HG03520 (cell line): ENCODE measurements around the gene DST.

Source experiments
- ATAC-seq: cut with Tn5 transposase; IDR thresholded peaks from one replicate; pipeline ENCODE4 v1.9.1; 2021; ENCODE audit warnings: mild to moderate bottlenecking, moderate library complexity; ENCODE audit not compliant: unreplicated experiment

The DST gene

GRCh38 chr6:56444855-56445254 lies 197.8 kb downstream of the DST start:
- no peak for ATAC-seq

DNA sequence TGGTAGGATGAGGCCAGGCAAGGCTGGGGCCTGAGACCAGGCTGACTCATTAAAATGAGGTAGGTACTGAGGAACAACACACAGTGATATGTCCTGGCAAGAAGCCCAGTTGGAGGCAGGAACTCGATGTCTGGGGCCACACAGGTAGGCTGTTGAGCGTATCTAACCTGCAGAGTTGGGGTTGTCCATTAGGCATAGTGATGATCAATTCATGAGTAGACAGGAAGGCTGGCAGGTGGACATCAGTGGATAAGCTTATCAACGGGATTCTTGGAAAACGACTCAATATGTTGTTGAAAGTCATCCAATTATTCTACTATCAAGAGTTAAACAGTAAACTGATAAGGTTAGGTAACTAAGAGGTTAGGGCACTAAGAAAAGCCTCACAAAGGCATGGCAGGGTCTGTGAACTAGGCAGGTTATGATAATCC lies 202.1 kb downstream of the DST start:
- no peak for ATAC-seq

DNA sequence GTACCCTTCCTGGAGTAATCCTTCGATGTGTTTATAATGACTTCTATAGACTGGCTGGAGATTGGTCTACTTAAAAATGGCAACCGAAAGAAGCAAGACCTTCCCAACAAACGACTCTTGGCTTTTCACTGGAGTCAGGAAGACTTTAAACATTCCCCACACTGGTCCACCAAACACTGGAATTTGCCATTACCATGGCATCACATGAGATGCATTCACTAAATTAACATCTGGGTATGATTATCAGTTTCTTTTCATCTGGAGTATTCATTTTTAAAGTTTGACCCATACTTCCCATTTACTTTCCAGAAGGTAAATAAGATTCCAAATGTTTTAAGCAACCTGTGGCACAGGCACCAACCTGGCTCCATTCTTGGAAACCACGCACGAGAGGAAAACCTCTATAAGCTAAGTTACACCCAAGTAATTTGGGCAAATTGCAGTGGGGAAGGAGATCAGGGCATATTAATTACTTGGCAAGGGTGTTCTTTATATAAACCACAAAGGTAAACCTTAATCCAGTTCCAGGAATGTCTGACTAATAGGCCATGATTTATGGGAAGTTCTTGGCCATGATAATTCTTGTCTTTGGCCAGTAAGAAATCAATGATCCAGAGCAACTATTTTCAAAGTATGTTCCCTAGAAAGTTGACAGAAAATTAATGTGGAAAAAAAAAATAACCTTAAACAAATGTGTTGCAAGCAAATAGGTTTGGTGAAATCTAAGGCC lies 205.4 kb downstream of the DST start:
- ATAC-seq = no peak

DNA sequence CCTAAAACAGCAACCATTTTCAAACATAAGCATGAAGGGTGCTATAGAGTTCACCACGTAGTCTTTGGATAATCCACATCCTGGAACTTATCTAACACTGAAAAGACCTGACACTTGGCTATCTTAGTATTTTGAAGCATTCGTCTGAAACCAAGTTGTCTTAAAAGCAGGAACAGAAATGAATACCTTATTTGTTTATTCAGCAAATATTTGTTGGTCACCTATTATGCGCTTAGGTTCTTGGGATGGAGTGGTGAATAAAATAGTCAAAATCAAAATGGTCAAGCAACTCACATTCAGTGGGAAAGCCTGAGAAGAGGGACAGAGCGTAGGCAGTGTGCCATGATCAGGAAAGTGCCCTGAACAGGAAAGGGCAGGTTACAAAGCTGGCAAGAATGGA lies 206.9 kb downstream of the DST start:
- no peak for ATAC-seq

DNA sequence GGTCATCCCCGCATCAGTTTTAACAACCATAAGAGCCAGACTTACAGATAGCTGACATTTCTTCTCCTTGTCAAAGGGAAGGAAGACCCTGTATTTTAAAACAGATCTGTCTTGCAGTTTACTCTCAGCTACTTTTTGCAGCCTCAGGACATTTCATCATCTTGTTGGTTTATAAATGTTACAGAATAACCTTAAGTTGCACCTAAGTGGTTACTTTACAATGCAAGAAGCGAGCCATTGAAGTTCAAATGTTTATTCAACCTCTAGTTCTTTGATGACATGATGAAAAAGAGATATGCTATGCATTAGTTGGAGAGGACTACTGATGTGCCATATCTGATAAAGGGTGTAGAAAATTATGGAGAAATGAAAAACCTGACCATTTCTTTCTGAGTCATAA lies 207.4 kb downstream of the DST start:
- ATAC-seq = no peak

- ATAC-seq = no peak
These were observed 208.1 kb downstream of the DST start for GRCh38 chr6:56434606-56435005.

- ATAC-seq = no peak
These were observed 209.6 kb downstream of the DST start for GRCh38 chr6:56433119-56433518.

GRCh38 chr6:56432194-56432593 lies 210.5 kb downstream of the DST start:
- no peak for ATAC-seq

DNA sequence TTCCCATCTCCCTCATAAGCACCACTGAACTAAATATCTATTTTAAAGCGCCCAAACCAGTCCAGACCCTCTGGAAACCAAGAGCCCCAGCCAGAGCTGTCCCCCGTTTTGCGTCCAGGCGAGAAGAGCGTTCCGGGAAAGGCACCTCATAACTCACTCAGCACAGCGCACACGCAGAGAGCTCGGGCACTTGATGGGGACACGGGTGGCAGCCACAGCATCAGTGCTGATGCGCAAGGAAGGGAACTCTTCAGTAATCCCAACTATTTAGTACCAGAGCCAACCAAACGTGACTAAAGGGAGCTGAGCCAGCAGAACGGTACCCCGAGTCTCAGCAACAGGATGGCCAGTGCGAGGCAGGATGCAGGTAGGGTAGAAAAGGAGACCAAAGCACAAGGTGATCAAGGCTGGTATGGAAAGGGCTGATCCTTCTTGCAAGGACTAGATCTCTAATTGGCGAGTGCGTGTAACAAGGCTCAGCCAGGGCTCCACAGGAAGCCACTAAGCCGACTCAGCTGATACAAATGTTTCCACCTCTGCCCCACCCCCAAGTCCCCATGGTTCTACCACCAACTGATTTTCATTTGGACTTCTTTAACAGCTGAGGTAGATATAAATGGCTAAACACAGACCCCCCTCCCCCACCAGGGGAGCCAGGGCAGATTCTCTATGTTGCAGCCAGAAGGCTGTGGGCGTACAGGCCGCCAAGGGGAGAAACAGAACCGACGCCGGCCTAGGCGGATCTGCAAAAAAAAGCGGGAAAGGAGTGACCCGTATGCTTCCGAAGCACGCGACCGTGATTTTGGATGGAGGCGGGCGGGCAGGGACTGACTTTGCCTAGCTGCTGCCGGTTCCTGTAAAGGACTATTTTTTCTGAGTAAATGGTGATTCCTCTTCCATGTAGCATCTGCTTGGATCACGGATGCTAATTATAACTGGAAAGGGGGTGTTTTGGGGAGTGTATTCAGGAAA lies 211.8 kb downstream of the DST start:
- ATAC-seq = no peak

- no peak for ATAC-seq
These were observed 218.1 kb downstream of the DST start for GRCh38 chr6:56424542-56425083.

GRCh38 chr6:56424064-56424463 lies 218.6 kb downstream of the DST start:
- ATAC-seq = no peak

GRCh38 chr6:56420296-56420695 lies 222.4 kb downstream of the DST start:
- no peak for ATAC-seq

GRCh38 chr6:56419191-56419590 lies 223.5 kb downstream of the DST start:
- ATAC-seq = no peak

- no peak for ATAC-seq
These were observed 224.9 kb downstream of the DST start for GRCh38 chr6:56417823-56418222.

DNA sequence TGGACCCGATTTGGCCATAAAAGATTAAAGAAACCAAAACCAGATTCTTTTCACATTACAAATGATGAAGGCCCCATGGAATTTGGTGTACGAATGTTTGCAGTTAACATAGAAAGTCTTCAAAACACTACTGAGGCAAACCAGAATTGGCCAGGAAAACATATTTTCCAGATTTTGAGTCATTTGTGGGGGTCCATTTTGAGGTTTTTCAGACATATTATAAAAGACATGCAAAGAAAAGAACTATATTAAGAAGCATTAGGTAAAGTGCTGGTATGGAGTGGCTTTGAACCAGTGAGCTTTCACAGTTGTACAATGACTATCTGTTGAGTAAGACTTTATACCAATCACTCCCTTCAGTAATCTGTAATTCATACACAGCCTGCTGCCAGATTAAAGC lies 226.4 kb downstream of the DST start:
- ATAC-seq = no peak

GRCh38 chr6:56408976-56409375 lies 233.7 kb downstream of the DST start:
- ATAC-seq = no peak
